OCI-LY1 (cell line): ENCODE results near the gene DPT.

Experiments used
- H2AFZ ChIP-seq: fragments of 200-600 bp; sonication (generic), shearing (Covaris generic); 2 replicates; pipeline ENCODE4 v1.6.0; 2014; ENCODE audit warnings: antibody characterized with exemption, mild to moderate bottlenecking, low read length
- H3F3A ChIP-seq: fragments of 200-600 bp; sonication (generic), shearing (Covaris generic); 2 replicates; pipeline ENCODE4 v1.6.0; 2014; ENCODE audit warnings: mild to moderate bottlenecking, antibody characterized with exemption, low read length, moderate library complexity; ENCODE audit not compliant: insufficient read depth
- H3K27ac ChIP-seq: fragments of 200-600 bp; sonication (generic); 2 replicates; pipeline ENCODE4 v1.5.1; 2014; ENCODE audit warnings: low read length, mixed run types, mild to moderate bottlenecking, low read depth; ENCODE audit not compliant: poor library complexity, severe bottlenecking
- H3K27me3 ChIP-seq: fragments of 200-600 bp; sonication (generic); 2 replicates; pipeline ENCODE4 v1.6.0; 2014; ENCODE audit warnings: antibody characterized with exemption, mild to moderate bottlenecking, low read length, moderate library complexity; ENCODE audit not compliant: insufficient read depth
- H3K36me3 ChIP-seq: fragments of 200-600 bp; sonication (generic); 2 replicates; pipeline ENCODE4 v1.6.1; 2014; ENCODE audit warnings: mild to moderate bottlenecking, antibody characterized with exemption, low read length, moderate library complexity, mixed read lengths; ENCODE audit not compliant: insufficient read depth
- H3K4me1 ChIP-seq: fragments of 200-600 bp; sonication (generic); 2 replicates; pipeline ENCODE4 v1.5.1; 2014; ENCODE audit warnings: mild to moderate bottlenecking, low read length, moderate library complexity; ENCODE audit not compliant: insufficient read depth, severe bottlenecking
- H3K4me2 ChIP-seq: fragments of 200-600 bp; sonication (generic), shearing (Covaris generic); 2 replicates; pipeline ENCODE4 v1.6.1; 2014; ENCODE audit warnings: low read length
- H3K4me3 ChIP-seq: fragments of 200-600 bp; sonication (generic); 2 replicates; pipeline ENCODE4 v1.5.1; 2014; ENCODE audit warnings: low read length, low read depth, mild to moderate bottlenecking, mixed read lengths; ENCODE audit not compliant: poor library complexity, severe bottlenecking
- H3K79me2 ChIP-seq: fragments of 200-600 bp; shearing (Covaris generic); 2 replicates; pipeline ENCODE4 v1.6.1; 2016; ENCODE audit warnings: mixed run types, low read length, mixed read lengths; ENCODE audit not compliant: insufficient read depth
- H3K9ac ChIP-seq: fragments of 200-600 bp; sonication (generic), shearing (Covaris generic); 2 replicates; pipeline ENCODE4 v1.6.1; 2014; ENCODE audit warnings: mild to moderate bottlenecking, low read length, mixed read lengths
- H3K9me2 ChIP-seq: fragments of 200-600 bp; sonication (generic), shearing (Covaris generic); 2 replicates; pipeline ENCODE4 v1.6.1; 2014; ENCODE audit warnings: low read depth, mild to moderate bottlenecking, low read length, mixed read lengths
- H3K9me3 ChIP-seq: fragments of 200-600 bp; shearing (Covaris generic); 2 replicates; pipeline ENCODE4 v1.6.1; 2014; ENCODE audit warnings: low read length, mixed read lengths
- H4K20me1 ChIP-seq: fragments of 200-600 bp; sonication (generic), shearing (Covaris generic); 2 replicates; pipeline ENCODE4 v1.6.0; 2016; ENCODE audit warnings: mild to moderate bottlenecking, low read length; ENCODE audit not compliant: insufficient read depth
- CTCF ChIP-seq: fragments of 200-600 bp; sonication (generic), shearing (Covaris generic); IDR thresholded peaks from 2 replicates; pipeline ENCODE4 v1.5.1; 2017; ENCODE audit warnings: mild to moderate bottlenecking, antibody characterized with exemption, low read length, moderate library complexity, mixed read lengths
- EZH2 ChIP-seq: fragments of 200-600 bp; sonication (generic), shearing (Covaris generic); IDR thresholded peaks from 2 replicates; pipeline ENCODE4 v1.8.0; 2017; ENCODE audit warnings: borderline replicate concordance, mixed run types, mild to moderate bottlenecking, antibody characterized with exemption, low read length, moderate library complexity, mixed read lengths

Gene DPT

GRCh38 chr1:168697356-168698126 lies 31.5 kb downstream of the DPT start:
- no peak for TF ChIP-seq EZH2
- no peak for TF ChIP-seq CTCF
- no peaks in the 10 kb centered on the region for H3K9me3 ChIP-seq

GRCh38 chr1:168696125-168696760 lies 32.8 kb downstream of the DPT start:
- TF ChIP-seq CTCF (no peak), EZH2 (no peak)
- H3K4me2 ChIP-seq = no peak overlapping the region

More at GRCh38 chr1:168697356-168698126, 31.5 kb downstream of the DPT start:
- no peaks in the 10 kb centered on the region for H3K9me2 ChIP-seq
- H3K9ac ChIP-seq = no peak overlapping the region
- H3K4me3 ChIP-seq = no peak overlapping the region
- H4K20me1 ChIP-seq = no peaks in the 10 kb centered on the region
- H3K4me1 ChIP-seq = no peaks in the 10 kb centered on the region
- H2AFZ ChIP-seq = no peak overlapping the region
- no peak overlapping the region for H3K27ac ChIP-seq
- H3K79me2 ChIP-seq = no peaks in the 10 kb centered on the region
- no peaks in the 10 kb centered on the region for H3K36me3 ChIP-seq
- no peak overlapping the region for H3K4me2 ChIP-seq
- no peaks in the 10 kb centered on the region for H3F3A ChIP-seq
- H3K27me3 ChIP-seq = no peaks in the 10 kb centered on the region

GRCh38 chr1:168693872-168694238 lies 35.2 kb downstream of the DPT start:
- no peak for TF ChIP-seq CTCF
- no peak for TF ChIP-seq EZH2
- H3K4me1 ChIP-seq = no peaks in the 10 kb centered on the region
- H3K9me2 ChIP-seq = no peaks in the 10 kb centered on the region
- H3K4me2 ChIP-seq = no peak overlapping the region
- H3K36me3 ChIP-seq = no peaks in the 10 kb centered on the region
- H3K27me3 ChIP-seq = no peaks in the 10 kb centered on the region
- H3K9ac ChIP-seq = no peak overlapping the region
- H3K79me2 ChIP-seq = no peaks in the 10 kb centered on the region
- no peaks in the 10 kb centered on the region for H4K20me1 ChIP-seq
- H3K9me3 ChIP-seq = no peaks in the 10 kb centered on the region
- H2AFZ ChIP-seq = no peak overlapping the region
- no peaks in the 10 kb centered on the region for H3F3A ChIP-seq
- H3K4me3 ChIP-seq = no peak overlapping the region
- H3K27ac ChIP-seq = no peak overlapping the region

More at GRCh38 chr1:168696125-168696760, 32.8 kb downstream of the DPT start:
- H4K20me1 ChIP-seq = no peaks in the 10 kb centered on the region
- no peak overlapping the region for H3K9ac ChIP-seq
- no peaks in the 10 kb centered on the region for H3K27me3 ChIP-seq
- H3K79me2 ChIP-seq = no peaks in the 10 kb centered on the region
- no peaks in the 10 kb centered on the region for H3K4me1 ChIP-seq
- H3K27ac ChIP-seq = no peak overlapping the region
- no peaks in the 10 kb centered on the region for H3F3A ChIP-seq
- H2AFZ ChIP-seq = no peak overlapping the region
- no peaks in the 10 kb centered on the region for H3K9me3 ChIP-seq
- H3K4me3 ChIP-seq = no peak overlapping the region
- H3K36me3 ChIP-seq = no peaks in the 10 kb centered on the region
- no peaks in the 10 kb centered on the region for H3K9me2 ChIP-seq
